ENCODE data around the gene MAPK8IP3.

The MAPK8IP3 gene

GRCh38 chr16:1770328-1771187 is 64.6 kb downstream of the MAPK8IP3 start:
- peaks cover 42% of the 10 kb centered on the region for H3K79me2 ChIP-seq (ENCODE audit: insufficient read depth, low read length)
- ATAC-seq (ENCODE audit: insufficient read depth, low read depth) (no peak), DNase-seq (no peak)
- no peak overlapping the region for H3K9ac ChIP-seq (ENCODE audit: low read depth, low read length)
- no peak overlapping the region for H2AFZ ChIP-seq (ENCODE audit: low read depth, low read length)
- H3K4me3 ChIP-seq (ENCODE audit: low read depth in 1 of 2, low read length in 2 of 2), result no peak overlapping the region
- peaks cover 29% of the 10 kb centered on the region for H4K20me1 ChIP-seq (ENCODE audit: insufficient read depth, low read length)
- no peak overlapping the region for H3K27ac ChIP-seq (ENCODE audit: low read length)
- H3K36me3 ChIP-seq (ENCODE audit: insufficient read depth, low read length), result peaks cover 64% of the 10 kb centered on the region
- peaks cover 31% of the 10 kb centered on the region for H3K4me1 ChIP-seq (ENCODE audit: insufficient read depth, low read length)
- TF ChIP-seq EZH2 (IDR thresholded peaks at IDR 0.05; ENCODE audit: borderline replicate concordance, low read depth, low read length, severe bottlenecking), result no peak
- TF ChIP-seq CTCF (IDR thresholded peaks at IDR 0.05; ENCODE audit: borderline replicate concordance, extremely low read depth, low read length, poor library complexity, severe bottlenecking), result no peak
- no peaks in the 10 kb centered on the region for H3K27me3 ChIP-seq (ENCODE audit: insufficient read depth, low read length, poor library complexity)
- H3K9me3 ChIP-seq (ENCODE audit: insufficient read depth, low read length, severe bottlenecking), result no peaks in the 10 kb centered on the region
- H3K4me2 ChIP-seq (ENCODE audit: insufficient read depth, low read length), result peak overlapping the region; percentile 22; the same call in 1 of the 2 replicates

DNA sequence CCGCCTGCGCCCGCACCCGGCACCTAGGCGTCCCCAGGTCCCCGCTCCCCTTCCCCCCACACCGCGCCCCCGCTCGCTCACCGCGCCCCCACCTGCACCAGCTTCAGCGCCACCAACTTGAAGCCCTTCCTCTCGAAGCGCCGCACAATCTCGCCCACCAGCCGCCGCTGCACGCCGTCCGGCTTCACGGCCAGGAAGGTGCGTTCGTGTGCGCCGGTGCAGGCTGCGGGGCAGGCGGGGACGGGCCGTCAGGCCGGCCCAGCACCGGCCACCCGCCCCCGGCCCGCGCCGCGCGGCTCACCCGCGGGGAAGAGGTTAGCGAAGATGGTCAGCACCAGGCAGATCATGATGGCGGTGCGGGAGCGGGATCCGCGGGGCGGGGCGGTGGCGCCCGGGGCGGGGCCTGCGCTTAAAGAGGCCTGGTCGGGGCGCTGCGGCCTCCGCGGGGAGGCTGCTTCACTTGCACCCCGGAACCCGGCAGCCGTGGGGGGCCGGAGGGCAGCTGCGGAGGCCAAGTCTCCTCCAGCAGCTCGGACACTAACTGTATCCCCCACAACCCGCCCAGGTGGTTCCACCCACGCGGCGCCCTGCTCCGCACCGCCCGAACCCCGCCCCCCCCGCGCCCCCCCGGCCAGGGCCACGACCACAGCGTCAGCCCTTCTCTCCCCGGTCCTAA is 65.3 kb downstream of the MAPK8IP3 start, which contains the start of gene NME3:
NME3 (minus strand) TSS at position 356 of the 676 bp plus-strand sequence; CDS start at position 347, 9 bp downstream.
- H3K27ac ChIP-seq (ENCODE audit: low read length), result peak within 1 kb of the TSS; percentile 83
- no peak for DNase-seq
- peak within 1 kb of the TSS; percentile 93; the same call in 1 of the 2 replicates for H2AFZ ChIP-seq (ENCODE audit: low read depth, low read length)
- peaks cover 37% of the 10 kb centered on the region for H4K20me1 ChIP-seq (ENCODE audit: insufficient read depth, low read length)
- H3K9me3 ChIP-seq (ENCODE audit: insufficient read depth, low read length, severe bottlenecking), result no peaks in the 10 kb centered on the region
- peak within 1 kb of the TSS; percentile 99 for H3K9ac ChIP-seq (ENCODE audit: low read depth, low read length)
- H3K36me3 ChIP-seq (ENCODE audit: insufficient read depth, low read length), result peaks cover 64% of the 10 kb centered on the region
- H3K27me3 ChIP-seq (ENCODE audit: insufficient read depth, low read length, poor library complexity), result no peaks in the 10 kb centered on the region
- peaks cover 32% of the 10 kb centered on the region for H3K4me1 ChIP-seq (ENCODE audit: insufficient read depth, low read length)
- peak within 1 kb of the TSS; percentile 98 for H3K4me2 ChIP-seq (ENCODE audit: insufficient read depth, low read length)
- peaks cover 44% of the 10 kb centered on the region for H3K79me2 ChIP-seq (ENCODE audit: insufficient read depth, low read length)
- no peak for TF ChIP-seq CTCF (IDR thresholded peaks at IDR 0.05; ENCODE audit: borderline replicate concordance, extremely low read depth, low read length, poor library complexity, severe bottlenecking)
- no peak for TF ChIP-seq EZH2 (IDR thresholded peaks at IDR 0.05; ENCODE audit: borderline replicate concordance, low read depth, low read length, severe bottlenecking)
- no peak for ATAC-seq (ENCODE audit: insufficient read depth, low read depth)
- H3K4me3 ChIP-seq (ENCODE audit: low read depth in 1 of 2, low read length in 2 of 2), result peak within 1 kb of the TSS; percentile 54 to 90; a peak in 3 of 4 replicates

- Histone ChIP-seq H3K4me3 (ENCODE audit: low read depth in 1 of 2, low read length in 2 of 2) (peak overlapping the region; percentile 54 to 90; a peak in 3 of 4 replicates), H4K20me1 (ENCODE audit: insufficient read depth, low read length) (peaks cover 39% of the 10 kb centered on the region), H3K27ac (ENCODE audit: low read length) (peak overlapping the region; percentile 83), H3K4me2 (ENCODE audit: insufficient read depth, low read length) (peak overlapping the region; percentile 98), H3K27me3 (ENCODE audit: insufficient read depth, low read length, poor library complexity) (no peaks in the 10 kb centered on the region), H2AFZ (ENCODE audit: low read depth, low read length) (peak overlapping the region; percentile 93; the same call in 1 of the 2 replicates), H3K9ac (ENCODE audit: low read depth, low read length) (peak overlapping the region; percentile 99), H3K36me3 (ENCODE audit: insufficient read depth, low read length) (peaks cover 64% of the 10 kb centered on the region), H3K4me1 (ENCODE audit: insufficient read depth, low read length) (peaks cover 32% of the 10 kb centered on the region), H3K9me3 (ENCODE audit: insufficient read depth, low read length, severe bottlenecking) (no peaks in the 10 kb centered on the region), H3K79me2 (ENCODE audit: insufficient read depth, low read length) (peaks cover 44% of the 10 kb centered on the region)
- no peak for TF ChIP-seq EZH2 (IDR thresholded peaks at IDR 0.05; ENCODE audit: borderline replicate concordance, low read depth, low read length, severe bottlenecking)
- TF ChIP-seq CTCF (IDR thresholded peaks at IDR 0.05; ENCODE audit: borderline replicate concordance, extremely low read depth, low read length, poor library complexity, severe bottlenecking), result no peak
- DNase-seq, result no peak
- no peak for ATAC-seq (ENCODE audit: insufficient read depth, low read depth)
Observed at GRCh38 chr16:1771864-1772361, 65.9 kb downstream of the MAPK8IP3 start.

Measured in DND-41 (cell line).